Measurements from ENCODE around the gene POMP. TPM values are rescaled to one million over a fixed set of nuclear protein-coding genes. Genes with fewer than 3 reads are reported as not detected.

The POMP gene
- total RNA-seq, 4 donors from 2014 or later: 3.8 to 39.5 (median 23.7) TPM

DNA sequence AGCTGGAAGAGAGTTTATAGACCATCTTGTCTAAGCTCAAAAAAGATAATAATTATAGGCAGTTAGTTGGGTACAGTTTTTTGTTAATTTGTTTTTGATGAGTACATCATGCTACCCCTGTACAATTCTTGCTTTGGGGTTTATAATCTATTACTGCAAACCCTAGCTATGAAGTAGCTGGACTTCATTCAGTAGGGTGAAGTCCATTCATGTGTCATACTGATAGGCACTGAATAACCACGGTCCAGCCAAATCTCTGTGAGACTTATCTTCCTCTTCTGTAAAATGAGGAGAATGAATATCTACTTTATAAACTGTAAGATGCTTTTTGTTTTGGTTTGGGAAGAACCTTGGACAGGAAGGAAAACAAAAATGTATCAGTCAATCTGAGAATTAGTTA lies 40.3 kb downstream of the POMP start:
- Histone ChIP-seq H3K9me3 (no peaks in the 10 kb centered on the region), H3K27ac (no peak overlapping the region), H3K36me3 (peaks cover 0 to 3% of the 10 kb centered on the region in 2 donors), H3K27me3 (no peaks in the 10 kb centered on the region), H3K4me1 (no peaks in the 10 kb centered on the region), H3K4me3 (no peak overlapping the region)
- DNase-seq: no peak
- TF ChIP-seq POLR2A (IDR thresholded peaks at IDR 0.05): no peak
- TF ChIP-seq, protein P1, sequence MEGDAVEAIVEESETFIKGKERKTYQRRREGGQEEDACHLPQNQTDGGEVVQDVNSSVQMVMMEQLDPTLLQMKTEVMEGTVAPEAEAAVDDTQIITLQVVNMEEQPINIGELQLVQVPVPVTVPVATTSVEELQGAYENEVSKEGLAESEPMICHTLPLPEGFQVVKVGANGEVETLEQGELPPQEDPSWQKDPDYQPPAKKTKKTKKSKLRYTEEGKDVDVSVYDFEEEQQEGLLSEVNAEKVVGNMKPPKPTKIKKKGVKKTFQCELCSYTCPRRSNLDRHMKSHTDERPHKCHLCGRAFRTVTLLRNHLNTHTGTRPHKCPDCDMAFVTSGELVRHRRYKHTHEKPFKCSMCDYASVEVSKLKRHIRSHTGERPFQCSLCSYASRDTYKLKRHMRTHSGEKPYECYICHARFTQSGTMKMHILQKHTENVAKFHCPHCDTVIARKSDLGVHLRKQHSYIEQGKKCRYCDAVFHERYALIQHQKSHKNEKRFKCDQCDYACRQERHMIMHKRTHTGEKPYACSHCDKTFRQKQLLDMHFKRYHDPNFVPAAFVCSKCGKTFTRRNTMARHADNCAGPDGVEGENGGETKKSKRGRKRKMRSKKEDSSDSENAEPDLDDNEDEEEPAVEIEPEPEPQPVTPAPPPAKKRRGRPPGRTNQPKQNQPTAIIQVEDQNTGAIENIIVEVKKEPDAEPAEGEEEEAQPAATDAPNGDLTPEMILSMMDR (IDR thresholded peaks at IDR 0.05): no peak
- intact Hi-C loops (cut with DNase I; ENCODE audit: low total_unique reads): no loop called here

DNA sequence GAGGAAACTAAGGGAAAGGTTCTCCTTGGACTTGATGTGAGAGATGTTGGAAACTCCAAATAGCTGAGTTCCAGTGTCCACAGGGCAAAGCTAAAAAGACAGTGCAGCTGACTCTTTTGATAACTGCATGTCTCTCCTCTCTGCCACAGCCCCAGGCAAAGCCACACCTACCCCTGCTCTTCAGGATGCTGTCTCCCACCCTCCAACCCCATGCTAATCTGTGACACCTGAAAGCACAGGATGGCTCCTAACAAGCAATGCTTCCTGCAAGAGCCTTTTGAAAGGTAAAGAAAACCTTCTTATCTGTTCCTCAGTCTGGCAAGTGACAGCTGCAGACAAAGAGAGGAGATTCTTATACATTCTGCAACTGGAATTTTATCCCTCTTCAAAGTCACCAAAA lies 45.4 kb downstream of the POMP start:
- H3K9me3 ChIP-seq: no peaks in the 10 kb centered on the region
- no peaks in the 10 kb centered on the region for H3K4me1 ChIP-seq
- H3K4me3 ChIP-seq: no peak overlapping the region
- no peaks in the 10 kb centered on the region for H3K27me3 ChIP-seq
- TF ChIP-seq POLR2A (IDR thresholded peaks at IDR 0.05): no peak
- TF ChIP-seq, protein P1 (IDR thresholded peaks at IDR 0.05): no peak
- no peak overlapping the region for H3K27ac ChIP-seq
- intact Hi-C loops (cut with DNase I; ENCODE audit: low total_unique reads): no loop called here
- DNase-seq: no peak
- no peaks in the 10 kb centered on the region for H3K36me3 ChIP-seq

DNA sequence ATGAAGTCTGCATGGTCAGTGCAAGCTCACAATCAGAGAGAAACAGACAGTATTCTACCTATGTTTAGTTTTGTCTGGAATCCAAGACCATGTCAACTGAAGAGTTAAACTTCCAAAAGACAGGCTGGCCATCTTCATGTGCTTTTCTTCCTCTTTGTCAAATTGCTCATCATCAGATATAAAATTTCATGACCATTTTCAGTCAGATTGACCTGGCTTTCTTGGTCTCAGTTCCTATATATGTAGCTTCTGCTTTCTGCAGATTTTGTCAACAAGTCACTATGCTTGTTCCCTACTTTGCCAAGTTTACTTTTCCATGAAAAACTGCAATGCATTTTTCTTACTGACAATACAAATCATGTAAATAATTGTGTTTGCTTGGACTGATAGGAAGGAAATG lies 46.0 kb downstream of the POMP start:
- Histone ChIP-seq H3K4me3 (no peak overlapping the region), H3K9me3 (no peaks in the 10 kb centered on the region), H3K36me3 (no peaks in the 10 kb centered on the region), H3K27me3 (no peaks in the 10 kb centered on the region), H3K27ac (no peak overlapping the region), H3K4me1 (no peaks in the 10 kb centered on the region)
- intact Hi-C loops (cut with DNase I; ENCODE audit: low total_unique reads): no loop called here
- no peak for DNase-seq
- TF ChIP-seq, protein P1 (IDR thresholded peaks at IDR 0.05): no peak
- no peak for TF ChIP-seq POLR2A (IDR thresholded peaks at IDR 0.05)

DNA sequence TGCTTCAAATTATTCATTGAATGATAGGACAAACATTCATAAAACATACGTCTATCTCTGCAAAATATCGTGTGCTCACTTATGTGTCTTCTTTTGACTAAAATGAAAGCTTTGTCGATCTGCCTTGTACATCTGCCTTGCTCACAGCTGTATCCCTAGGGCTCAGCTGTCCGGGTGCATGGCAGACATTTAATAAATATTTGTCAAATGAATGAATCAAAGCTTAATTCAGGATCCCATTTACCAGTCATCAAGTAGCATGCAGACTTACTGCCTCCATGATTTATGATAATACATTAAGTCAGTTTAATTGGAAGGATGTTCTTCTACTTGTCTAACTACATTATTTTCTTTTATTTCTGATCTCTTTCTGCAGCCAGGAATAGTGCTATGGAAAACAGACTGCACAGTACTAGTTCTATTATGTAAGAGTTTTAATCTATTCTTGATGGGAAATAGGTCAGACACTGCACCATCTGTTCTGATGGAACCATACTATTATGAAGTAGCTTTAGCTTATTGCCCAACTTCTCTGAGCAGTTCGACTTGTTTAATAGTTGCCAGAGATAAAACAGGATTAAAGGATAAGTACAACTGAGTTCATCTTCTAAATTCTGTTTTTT lies 46.6 kb downstream of the POMP start:
- no peak for DNase-seq
- H3K27ac ChIP-seq: no peak overlapping the region
- no peak overlapping the region for H3K4me3 ChIP-seq
- H3K27me3 ChIP-seq: no peaks in the 10 kb centered on the region
- intact Hi-C loops (cut with DNase I; ENCODE audit: low total_unique reads): no loop called here
- no peaks in the 10 kb centered on the region for H3K4me1 ChIP-seq
- no peaks in the 10 kb centered on the region for H3K9me3 ChIP-seq
- H3K36me3 ChIP-seq: no peaks in the 10 kb centered on the region
- TF ChIP-seq, protein P1 (IDR thresholded peaks at IDR 0.05): no peak
- no peak for TF ChIP-seq POLR2A (IDR thresholded peaks at IDR 0.05)

DNA sequence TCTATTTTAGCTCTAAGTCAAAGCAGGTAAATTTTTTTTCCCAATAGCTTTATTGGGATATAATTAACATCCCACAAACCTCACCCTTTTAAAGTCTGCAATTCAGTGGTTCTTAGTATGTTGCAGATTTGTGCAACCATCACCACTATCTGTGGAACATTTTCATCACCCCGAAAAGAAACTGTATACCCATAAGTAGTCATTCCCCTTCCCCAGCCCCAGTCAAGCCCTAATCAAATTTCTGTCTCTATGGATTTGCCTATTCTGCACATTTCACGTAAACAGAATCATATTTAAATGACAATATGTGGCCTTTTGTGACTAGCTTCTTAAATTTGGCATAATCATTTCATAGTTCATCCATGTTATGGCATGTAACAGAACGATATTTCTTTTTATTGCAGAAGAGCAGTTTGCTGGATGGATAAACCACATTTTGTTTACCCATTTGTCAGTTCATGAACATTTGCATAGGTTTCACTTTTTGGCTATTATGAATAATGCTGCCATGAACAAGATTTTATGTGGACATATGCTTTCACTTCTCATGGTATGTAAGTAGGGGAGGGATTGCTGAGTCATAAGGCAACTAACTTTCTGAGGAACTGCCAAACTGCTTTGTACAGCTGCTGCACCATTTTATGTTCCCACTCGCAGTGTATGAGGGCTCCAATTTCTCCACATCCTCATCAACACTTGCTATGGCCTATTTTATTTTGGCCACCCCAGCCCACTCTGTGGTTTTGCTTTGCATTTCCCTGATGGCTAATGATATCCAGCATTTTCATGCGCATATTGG lies 48.9 kb downstream of the POMP start:
- Histone ChIP-seq H3K27ac (no peak overlapping the region), H3K4me3 (no peak overlapping the region), H3K27me3 (no peaks in the 10 kb centered on the region), H3K9me3 (no peaks in the 10 kb centered on the region), H3K4me1 (no peaks in the 10 kb centered on the region), H3K36me3 (no peaks in the 10 kb centered on the region)
- intact Hi-C loops (cut with DNase I; ENCODE audit: low total_unique reads): no loop called here
- TF ChIP-seq POLR2A (IDR thresholded peaks at IDR 0.05): no peak
- TF ChIP-seq, protein P1 (IDR thresholded peaks at IDR 0.05): no peak
- DNase-seq: no peak

Measured in uterus (tissue), 4 donors.